GM21723 (cell line): ENCODE results near the gene CDH5.

Experiments
- ATAC-seq: cut with Tn5 transposase; IDR thresholded peaks from one replicate; pipeline ENCODE4 v1.9.1; 2021; ENCODE audit warnings: mild to moderate bottlenecking, moderate library complexity; ENCODE audit not compliant: unreplicated experiment

The CDH5 gene

GRCh38 chr16:66373667-66374066 lies 7.2 kb downstream of the CDH5 start:
- ATAC-seq = no peak

- no peak for ATAC-seq
Measured at GRCh38 chr16:66374176-66374575, 7.7 kb downstream of the CDH5 start.

GRCh38 chr16:66375451-66375850 lies 9.0 kb downstream of the CDH5 start:
- ATAC-seq = no peak

GRCh38 chr16:66376114-66376513 lies 9.6 kb downstream of the CDH5 start:
- ATAC-seq = no peak

GRCh38 chr16:66376577-66377305 lies 10.2 kb downstream of the CDH5 start:
- no peak for ATAC-seq

GRCh38 chr16:66377324-66377723 lies 10.8 kb downstream of the CDH5 start:
- no peak for ATAC-seq

GRCh38 chr16:66378741-66379570 lies 12.5 kb downstream of the CDH5 start:
- no peak for ATAC-seq

- no peak for ATAC-seq
Measured at GRCh38 chr16:66379571-66379941, 13.1 kb downstream of the CDH5 start.

GRCh38 chr16:66380421-66380820 lies 13.9 kb downstream of the CDH5 start:
- no peak for ATAC-seq

GRCh38 chr16:66381585-66382170 lies 15.2 kb downstream of the CDH5 start:
- no peak for ATAC-seq

- ATAC-seq = no peak
Measured at GRCh38 chr16:66382171-66382965, 15.9 kb downstream of the CDH5 start.

- ATAC-seq = no peak
Measured at GRCh38 chr16:66382966-66383299, 16.4 kb downstream of the CDH5 start.

- no peak for ATAC-seq
Measured at GRCh38 chr16:66383551-66383950, 17.1 kb downstream of the CDH5 start.

GRCh38 chr16:66385415-66385814 lies 18.9 kb downstream of the CDH5 start:
- no peak for ATAC-seq

GRCh38 chr16:66386629-66387622 lies 20.4 kb downstream of the CDH5 start:
- no peak for ATAC-seq

- ATAC-seq = no peak
Measured at GRCh38 chr16:66387817-66388332, 21.4 kb downstream of the CDH5 start.

GRCh38 chr16:66388350-66389139 lies 22.1 kb downstream of the CDH5 start:
- ATAC-seq = no peak

GRCh38 chr16:66389256-66390176 lies 23.0 kb downstream of the CDH5 start:
- no peak for ATAC-seq
